Brain microvascular endothelial cell (primary cell): ENCODE results near the gene OR12D2.
"Not testable (repeated sequence)": the region's sequence is repeated elsewhere in the genome, so short reads cannot be mapped to it uniquely, and the experiment has no call there.

ENCODE experiments used
- DNase-seq: peaks from one replicate; pipeline ENCODE4 v3.0.0-alpha.2; 2020
- H3K27ac ChIP-seq: fragments of 250-450 bp; sonication (Bioruptor Pico); 2 replicates; pipeline ENCODE4 v1.5.1; 2020; ENCODE audit warnings: mild to moderate bottlenecking, moderate library complexity
- H3K27me3 ChIP-seq: fragments of 250-450 bp; sonication (Bioruptor Pico); replicated peaks from 2 replicates; pipeline ENCODE4 v1.5.1; 2020; ENCODE audit warnings: mild to moderate bottlenecking
- H3K36me3 ChIP-seq: fragments of 250-450 bp; sonication (Bioruptor Pico); replicated peaks from 2 replicates; pipeline ENCODE4 v1.5.1; 2020; ENCODE audit warnings: mild to moderate bottlenecking
- H3K4me3 ChIP-seq: 2 replicates; pipeline ENCODE4 v1.5.1; 2011; ENCODE audit warnings: low read depth, mild to moderate bottlenecking, control low read depth, low read length, moderate library complexity
- CTCF ChIP-seq: IDR thresholded peaks from 2 replicates; pipeline ENCODE4 v1.5.1; 2011; ENCODE audit warnings: low read depth, mild to moderate bottlenecking, moderate library complexity, low read length, control low read depth, inconsistent platforms; ENCODE audit errors: missing control alignments
- in situ Hi-C: cut with HindIII; loops from 2 replicates; pipeline ENCODE4 v1.10.0; 2017; ENCODE audit warnings: low sequenced_read_pairs, low pct_ligation_motif_present

Gene OR12D2, protein sequence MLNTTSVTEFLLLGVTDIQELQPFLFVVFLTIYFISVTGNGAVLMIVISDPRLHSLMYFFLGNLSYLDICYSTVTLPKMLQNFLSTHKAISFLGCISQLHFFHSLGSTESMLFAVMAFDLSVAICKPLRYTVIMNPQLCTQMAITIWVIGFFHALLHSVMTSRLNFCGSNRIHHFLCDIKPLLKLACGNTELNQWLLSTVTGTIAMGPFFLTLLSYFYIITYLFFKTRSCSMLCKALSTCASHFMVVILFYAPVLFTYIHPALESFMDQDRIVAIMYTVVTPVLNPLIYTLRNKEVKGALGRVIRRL

GRCh38 chr6:29395331-29395730 lies at the start of gene OR12D2:
OR12D2 (plus strand) TSS chr6:29395631; CDS start chr6:29396700, 1,069 bp downstream.
- no peak for DNase-seq
- no peak for TF ChIP-seq CTCF

GRCh38 chr6:29349348-29349747 lies 46.1 kb upstream of the OR12D2 start:
- in situ Hi-C loops, DNase-seq, H3K27ac ChIP-seq, H3K4me3 ChIP-seq, H3K27me3 ChIP-seq, H3K36me3 ChIP-seq: not testable (repeated sequence)

More at GRCh38 chr6:29395331-29395730, at the start of gene OR12D2:
- Histone ChIP-seq H3K4me3 (no peak within 1 kb of the TSS), H3K27ac (no peak within 1 kb of the TSS), H3K27me3 (no peaks in the 10 kb centered on the region), H3K36me3 (no peaks in the 10 kb centered on the region)
- in situ Hi-C loops: no loop called here

- Histone ChIP-seq H3K27me3 (no peaks in the 10 kb centered on the region), H3K4me3 (no peak overlapping the region), H3K36me3 (no peaks in the 10 kb centered on the region), H3K27ac (no peak overlapping the region)
- TF ChIP-seq CTCF: no peak
- in situ Hi-C loops: no loop called here
- no peak for DNase-seq
These were observed 40.5 kb upstream of the OR12D2 start for GRCh38 chr6:29354980-29355379.

DNA sequence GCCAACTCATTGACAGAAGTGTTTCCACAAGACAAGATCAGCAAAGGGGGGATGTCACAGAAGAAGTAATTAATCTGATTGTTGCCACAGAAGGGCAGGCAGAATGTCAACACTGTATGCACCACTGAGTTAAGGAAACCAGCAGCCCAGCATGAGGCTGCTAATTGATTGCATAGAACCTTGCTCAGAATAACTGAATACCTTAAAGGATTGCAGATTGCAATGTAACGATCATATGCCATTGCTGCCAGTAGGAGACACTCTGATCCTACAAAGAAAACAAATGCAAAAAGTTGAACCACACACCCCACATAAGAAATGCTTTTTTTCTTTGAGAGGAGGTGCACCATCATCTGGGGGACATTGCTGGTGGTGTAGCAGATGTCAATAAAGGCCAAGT lies 39.8 kb upstream of the OR12D2 start:
- no peak for TF ChIP-seq CTCF
- Histone ChIP-seq H3K27me3 (no peaks in the 10 kb centered on the region), H3K27ac (no peak overlapping the region), H3K36me3 (no peaks in the 10 kb centered on the region), H3K4me3 (no peak overlapping the region)
- in situ Hi-C loops: no loop called here
- DNase-seq: no peak

GRCh38 chr6:29368765-29369164 lies 26.7 kb upstream of the OR12D2 start, which contains the start of gene OR5V1:
OR5V1 (minus strand) TSS chr6:29368865; CDS start chr6:29356195, 12,670 bp downstream.
- no peaks in the 10 kb centered on the region for H3K36me3 ChIP-seq
- in situ Hi-C loops: no loop called here
- H3K4me3 ChIP-seq: no peak within 1 kb of the TSS
- no peaks in the 10 kb centered on the region for H3K27me3 ChIP-seq
- no peak within 1 kb of the TSS for H3K27ac ChIP-seq
- no peak for DNase-seq
- no peak for TF ChIP-seq CTCF

DNA sequence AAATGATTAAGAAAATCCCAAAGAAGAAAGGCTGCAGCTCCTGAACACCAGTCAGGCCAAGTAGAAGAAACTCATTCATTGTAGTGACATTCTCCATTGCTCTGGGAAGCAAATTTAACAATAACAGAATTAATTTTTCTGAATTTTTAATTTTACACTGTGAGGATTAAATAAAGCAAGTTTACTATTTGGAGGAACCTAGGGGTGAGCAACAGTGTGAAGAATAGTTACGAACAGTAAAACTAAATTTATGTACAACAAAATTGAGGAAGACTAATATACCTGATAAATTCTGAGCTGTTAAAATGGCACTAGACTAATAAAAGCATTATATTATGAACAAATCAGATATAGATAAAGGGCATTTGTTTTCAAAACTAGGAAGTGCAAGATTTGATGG lies 20.2 kb upstream of the OR12D2 start, which contains the start of gene OR12D3:
OR12D3 (minus strand) TSS at position 101 of the 400 bp plus-strand sequence; CDS start at position 97, 4 bp downstream.
- DNase-seq: no peak
- in situ Hi-C loops: no loop called here
- no peak within 1 kb of the TSS for H3K4me3 ChIP-seq
- no peaks in the 10 kb centered on the region for H3K36me3 ChIP-seq
- no peak within 1 kb of the TSS for H3K27ac ChIP-seq
- no peaks in the 10 kb centered on the region for H3K27me3 ChIP-seq
- no peak for TF ChIP-seq CTCF
